K562 (cell line): ENCODE results near the gene VDR. TPM values are rescaled to one million over a fixed set of nuclear protein-coding genes. Genes with fewer than 3 reads are reported as not detected.

Experiments used
- ATAC-seq: fragments of 200-7000 bp; cut with Tn5 transposase; 3 replicates; pipeline ENCODE4 v1.9.1; 2020; ENCODE audit warnings: moderate library complexity
- BruUV-seq: library from RNA; stranded (reverse); fragments of 400-500 nt; replicated peaks from 2 replicates; lab custom pipeline; 2021; lab: Mats Ljungman, UMichigan
- CTCF ChIA-PET: fragments of 300-600 bp; formaldehyde crosslinking; extraction: SDS; loops from one replicate; lab custom pipeline; 2021; ENCODE audit warnings: low intra/inter-chr PET ratio; lab: Yijun Ruan, JAX
- POLR2A ChIA-PET: fragments of 300-600, 350-650 bp; sonication (Branson Sonifier 250); formaldehyde crosslinking; extraction: SDS; loops from one replicate; lab custom pipeline; 2021; ENCODE audit warnings: antibody characterized with exemption, inconsistent platforms; lab: Yijun Ruan, JAX
- DNase-seq, 4 experiments: peaks; one replicate each; pipeline versions ENCODE4 v3.0.0 to v3.0.0-alpha.2; 2011 to 2018; ENCODE audit warnings: low spot score in 3 of 4, mixed read lengths in 3 of 4; ENCODE audit errors: extremely low read depth in 1 of 4
- FAIRE-seq: peaks from 2 replicates; lab custom pipeline; 2011; peaks lifted over from hg19 to GRCh38; lab: Jason Lieb, UNC
- H2AFZ ChIP-seq: 2 replicates; pipeline ENCODE4 v1.6.0; 2011; ENCODE audit warnings: low read depth, low read length, control low read depth, inconsistent platforms
- H3K27ac ChIP-seq: fragments of 200-600 bp; 3 replicates; pipeline ENCODE4 v1.8.0; 2011; ENCODE audit warnings: low read depth, mild to moderate bottlenecking, control low read depth, inconsistent platforms, low read length, moderate library complexity, mixed read lengths; ENCODE audit errors: extremely low read depth
- H3K27me3 ChIP-seq, 2 experiments: fragments of 300-600 bp in 1 of 2; 2 replicates in 1 of 2; 3 replicates in 1 of 2; pipeline versions ENCODE4 v1.6.0 to v1.8.0; 2011; ENCODE audit warnings: inconsistent platforms in 2 of 2, low read length in 2 of 2, mild to moderate bottlenecking in 1 of 2, mixed read lengths in 1 of 2, moderate library complexity in 1 of 2; ENCODE audit not compliant: control insufficient read depth in 2 of 2, insufficient read depth in 2 of 2
- H3K36me3 ChIP-seq: fragments of 300-600 bp; 3 replicates; pipeline ENCODE4 v1.8.0; 2011; ENCODE audit warnings: mild to moderate bottlenecking, low read length, inconsistent platforms; ENCODE audit not compliant: control insufficient read depth, insufficient read depth
- H3K4me1 ChIP-seq, 2 experiments: fragments of 200-600 bp in 1 of 2; replicated peaks in 1 of 2; 2 replicates in 1 of 2; 3 replicates in 1 of 2; pipeline versions ENCODE4 v1.5.1 to v1.8.0; 2011; ENCODE audit warnings: inconsistent platforms in 2 of 2, low read length in 2 of 2, mild to moderate bottlenecking in 1 of 2, mixed read lengths in 1 of 2, moderate library complexity in 1 of 2; ENCODE audit not compliant: control insufficient read depth in 2 of 2, insufficient read depth in 2 of 2
- H3K4me2 ChIP-seq: 2 replicates; pipeline ENCODE4 v1.6.1; 2011; ENCODE audit warnings: low read length, control low read depth, inconsistent platforms, mixed read lengths; ENCODE audit not compliant: insufficient read depth
- H3K4me3 ChIP-seq: fragments of 200-600 bp; sonication (generic), shearing (Covaris generic); 2 replicates; pipeline ENCODE4 v1.5.1; 2016; ENCODE audit warnings: control low read depth, inconsistent platforms
- H3K79me2 ChIP-seq: fragments of 200-600 bp; 3 replicates; pipeline ENCODE4 v1.8.0; 2011; ENCODE audit warnings: low read length, inconsistent platforms; ENCODE audit not compliant: control insufficient read depth, insufficient read depth
- H3K9ac ChIP-seq, 2 experiments: 2 replicates each; pipeline versions ENCODE4 v1.6.0 to v1.6.1; 2011; ENCODE audit warnings: low read depth in 2 of 2, low read length in 2 of 2, control low read depth in 1 of 2, inconsistent platforms in 1 of 2, mild to moderate bottlenecking in 1 of 2, mixed read lengths in 1 of 2; ENCODE audit not compliant: insufficient read depth in 1 of 2
- H3K9me1 ChIP-seq: one replicate; pipeline ENCODE4 v1.6.0; 2011; ENCODE audit warnings: inconsistent platforms, mild to moderate bottlenecking, low read length, moderate library complexity; ENCODE audit not compliant: control insufficient read depth, insufficient read depth
- H3K9me3 ChIP-seq: replicated peaks from 2 replicates; pipeline ENCODE4 v1.5.1; 2011; ENCODE audit warnings: low read depth, low read length, inconsistent platforms; ENCODE audit not compliant: control insufficient read depth, insufficient read depth
- H4K20me1 ChIP-seq: replicated peaks from 2 replicates; pipeline ENCODE4 v1.6.1; 2011; ENCODE audit warnings: low read length, inconsistent platforms, mixed read lengths; ENCODE audit not compliant: control insufficient read depth, insufficient read depth
- C11orf30 ChIP-seq: fragments of 450-650 bp; IDR thresholded peaks from 2 replicates; pipeline ENCODE4 v1.6.1; 2016; ENCODE audit warnings: low read depth, mild to moderate bottlenecking
- ELF2 ChIP-seq: fragments of 250-450 bp; sonication (Bioruptor Pico); IDR thresholded peaks from 2 replicates; pipeline ENCODE4 v1.5.0; 2021; ENCODE audit warnings: mild to moderate bottlenecking
- HEY1 ChIP-seq: fragments of 250-450 bp; sonication (Bioruptor Pico); IDR thresholded peaks from 2 replicates; pipeline ENCODE4 v1.5.0; 2020; ENCODE audit warnings: mild to moderate bottlenecking, moderate library complexity, borderline replicate concordance
- KLF16 ChIP-seq: IDR thresholded peaks from 2 replicates; pipeline ENCODE4 v1.6.1; 2016; ENCODE audit warnings: antibody characterized with exemption
- MAFG ChIP-seq: fragments of 450-650 bp; conservative IDR thresholded peaks from 2 replicates; pipeline ENCODE4 v1.6.1; 2016; ENCODE audit warnings: missing genetic modification characterization, missing compliant biosample characterization
- MAFK ChIP-seq: IDR thresholded peaks from 2 replicates; pipeline ENCODE4 v1.6.1; 2011; ENCODE audit warnings: low read length, improper control_type of control experiment
- NR2C1 ChIP-seq, 2 experiments: fragments of 450-650 bp; IDR thresholded peaks; 2 replicates each; pipeline ENCODE4 v1.6.1; 2017; ENCODE audit warnings: mild to moderate bottlenecking in 2 of 2, antibody characterized with exemption in 1 of 2, inconsistent platforms in 1 of 2, missing compliant biosample characterization in 1 of 2, missing genetic modification characterization in 1 of 2
- NR2C2 ChIP-seq, 2 experiments: fragments of 200-800 bp in 1 of 2; sonication (Bioruptor generic) in 1 of 2; sonication (generic) in 1 of 2; formaldehyde crosslinking in 1 of 2; IDR thresholded peaks; 2 replicates each; pipeline versions ENCODE4 v1.6.1 to v1.8.0; 2016 to 2022; ENCODE audit warnings: mild to moderate bottlenecking in 1 of 2, missing compliant biosample characterization in 1 of 2, missing genetic modification characterization in 1 of 2, missing genetic modification reagents in 1 of 2
- SFPQ ChIP-seq: fragments of 200-400 bp; formaldehyde crosslinking; IDR thresholded peaks from 2 replicates; pipeline ENCODE4 v1.6.1; 2017; ENCODE audit warnings: mild to moderate bottlenecking, low read depth, low read length, moderate library complexity
- SP2 ChIP-seq: IDR thresholded peaks from 2 replicates; pipeline ENCODE4 v1.6.1; 2011; ENCODE audit warnings: mild to moderate bottlenecking, low read depth, low read length, moderate library complexity; ENCODE audit not compliant: poor library complexity, severe bottlenecking; ENCODE audit errors: extremely low read depth
- ZNF316 ChIP-seq: fragments of 450-650 bp; IDR thresholded peaks from 2 replicates; pipeline ENCODE4 v1.6.1; 2016
- ZNF696 ChIP-seq: fragments of 250-450 bp; sonication (Bioruptor Pico); conservative IDR thresholded peaks from 2 replicates; pipeline ENCODE4 v1.4.0; 2020; ENCODE audit warnings: mild to moderate bottlenecking, moderate library complexity
- WGBS: fragments of 100-300 bp; shearing (Covaris generic); methylation state at CpG from one replicate; pipeline ENCODE4 v1.1.6; 2016; ENCODE audit warnings: low coverage, mixed read lengths; ENCODE audit not compliant: insufficient coverage; ENCODE audit errors: missing lambda C conversion rate; 5-methylcytosine and 5-hydroxymethylcytosine counted together
- in situ Hi-C: fragments of 300-500 bp; cut with MboI; formaldehyde crosslinking; loops from 4 replicates; pipeline ENCODE4 v1.15.0; 2018; ENCODE audit warnings: inconsistent platforms, mixed read lengths
- intact Hi-C: fragments of 100-400 bp; cut with micrococcal nuclease; formaldehyde crosslinking; loops from 2 replicates; pipeline ENCODE4 v1.14.2; 2022
- polyA plus RNA-seq, 8 experiments: library from polyadenylated mRNA; depleted of rRNA in 4 of 8; stranded (reverse) in 5 of 8; unstranded in 3 of 8; fragments of >200 nt; fragmentation: Nextera tagmentation in 2 of 8; fragmentation: Illumina TruSeq in 1 of 8; extraction: Ambion mirVana in 2 of 8; extraction: Trizol in 1 of 8; gene quantifications; 2 replicates each; pipeline versions ENCODE4 v1.2.1 to v1.2.3, GENCODE V29; 2011 to 2014; ENCODE audit warnings: inconsistent platforms in 1 of 8, missing spikeins in 1 of 8
- total RNA-seq, 7 experiments: library from RNA; depleted of rRNA in 6 of 7; stranded (reverse); fragments of >200 nt in 6 of 7; fragmentation: Illumina TruSeq in 2 of 7; extraction: Trizol in 2 of 7; gene quantifications; 2 replicates each; pipeline versions ENCODE4 v1.2.1 to v1.2.3, GENCODE V29; 2011 to 2021; ENCODE audit warnings: low replicate concordance in 1 of 7

The VDR gene
- total and polyA plus RNA-seq, 9 of the 15 experiments (the other 6 are each of a cell fraction or from before 2014, with no cell fraction given): 0.61 to 4.8 (median 2.0) TPM

- 2% methylated on average over 12 of the region's 12 CpGs for WGBS
- Histone ChIP-seq H2AFZ (no peak overlapping the region), H3K9me3 (no peaks in the 10 kb centered on the region), H4K20me1 (no peaks in the 10 kb centered on the region), H3K4me3 (no peak overlapping the region), H3K9me1 (no peaks in the 10 kb centered on the region), H3K27ac (no peak overlapping the region), H3K27me3 (peaks cover 24 to 51% of the 10 kb centered on the region in 2 experiments; a peak in 4 of 5 replicates), H3K36me3 (no peaks in the 10 kb centered on the region), H3K9ac (peak overlapping the region in 1 of 2 experiments; percentile 58; a peak in 2 of 4 replicates), H3K79me2 (no peaks in the 10 kb centered on the region), H3K4me2 (no peak overlapping the region), H3K4me1 (peaks cover 0 to 27% of the 10 kb centered on the region in 2 experiments; a peak in 3 of 5 replicates)
- POLR2A ChIA-PET: interaction anchor here (0.5 kb wide), 1 partner anchor 255 kb away, joined by 3 read pairs; no protein-coding TSS in a partner anchor
- no peak for FAIRE-seq
- TF ChIP-seq MAFK (peak; percentile 37; the same call in 1 of the 2 replicates), SFPQ (no peak), MAFG (tag) (peak; percentile 47; the same call in 1 of the 2 replicates), SP2 (no peak), ELF2 (CRISPR knock-in tag) (no peak), ZNF316 (0 out of 2 replicates have a peak, but pooled peaks have one; percentile 43), HEY1 (CRISPR knock-in tag) (no peak), ZNF696 (CRISPR knock-in tag) (no peak), C11orf30 (peak; percentile 52), NR2C1 (IDR thresholded peaks at IDR 0.05) (0 out of 2 replicates have a peak, but pooled peaks have one; percentile 36), NR2C1 (tag; IDR thresholded peaks at IDR 0.05) (peak; percentile 65; the same call in 1 of the 2 replicates), NR2C2 (CRISPR knock-in tag; IDR thresholded peaks at IDR 0.05) (no peak), NR2C2 (tag; IDR thresholded peaks at IDR 0.05) (peak; percentile 38; the same call in 1 of the 2 replicates), KLF16 (no peak)
- DNase-seq: no peak
- ATAC-seq: no peak
- intact Hi-C loops (no loop called here), in situ Hi-C loops (no loop called here)
- CTCF ChIA-PET: interaction anchor here (0.7 kb wide), 1 partner anchor 511 kb away, joined by 3 read pairs; no protein-coding TSS in a partner anchor
- no TSS peak for BruUV-seq
Observed at GRCh38 chr12:47943623-47944340, 39.0 kb upstream of the VDR start.
